Measurements from ENCODE around the gene DGCR6L. TPM values are rescaled to one million over a fixed set of nuclear protein-coding genes. Genes with fewer than 3 reads are reported as not detected.

The DGCR6L gene
- total and polyA plus RNA-seq, 2 of the 4 experiments (the other 2 are of a cell fraction) = 65.4 to 80.4 TPM

GRCh38 chr22:20298110-20298802, 21.6 kb downstream of the DGCR6L start:
- intact Hi-C loops (cut with micrococcal nuclease) = no loop called here
- POLR2A ChIA-PET (ENCODE audit: unreplicated experiment) = no interaction called here
- no peak for TF ChIP-seq RFX5 (IDR thresholded peaks at IDR 0.05; ENCODE audit: low read depth, low read length)
- no peak for TF ChIP-seq BHLHE40 (IDR thresholded peaks at IDR 0.05; ENCODE audit: low read depth, low read length)
- no peak for TF ChIP-seq CHD1 (IDR thresholded peaks at IDR 0.05; ENCODE audit: low read depth, low read length)
- TF ChIP-seq RAD21 (IDR thresholded peaks at IDR 0.05; ENCODE audit: low read length) = no peak
- TF ChIP-seq FOS (IDR thresholded peaks at IDR 0.05; ENCODE audit: low read depth, low read length) = no peak
- no peak for TF ChIP-seq USF2 (IDR thresholded peaks at IDR 0.05; ENCODE audit: low read depth, low read length)
- no peak for TF ChIP-seq RCOR1 (IDR thresholded peaks at IDR 0.05; ENCODE audit: insufficient replicate concordance, low read length)
- no peak for TF ChIP-seq NFE2L2 (IDR thresholded peaks at IDR 0.05; ENCODE audit: low read depth, low read length)
- TF ChIP-seq POLR2A (IDR thresholded peaks at IDR 0.05; ENCODE audit: low read depth, low read length) = no peak
- TF ChIP-seq MAZ (IDR thresholded peaks at IDR 0.05; ENCODE audit: borderline replicate concordance, low read depth, low read length) = no peak
- TF ChIP-seq ELK1 (IDR thresholded peaks at IDR 0.05; ENCODE audit: borderline replicate concordance, low read depth, low read length) = no peak
- no peak for TF ChIP-seq MXI1 (IDR thresholded peaks at IDR 0.05; ENCODE audit: borderline replicate concordance, low read depth, low read length)

More at GRCh38 chr22:20298110-20298802, 21.6 kb downstream of the DGCR6L start:
- CTCF ChIA-PET = no interaction called here
- no peaks in the 10 kb centered on the region for H3K9me3 ChIP-seq (ENCODE audit: control insufficient read depth, insufficient read depth, low read length)
- DNase-seq (no peak), ATAC-seq (ENCODE audit: low read depth) (no peak)
- no peak overlapping the region for H2BK5ac ChIP-seq (ENCODE audit: low read depth, low read length, poor library complexity, severe bottlenecking)
- H3K4ac ChIP-seq (ENCODE audit: low read depth, low read length) = no peak overlapping the region
- no peaks in the 10 kb centered on the region; the same call in 1 of the 2 replicates for H3K4me1 ChIP-seq (ENCODE audit: control insufficient read depth, insufficient read depth, low read length)
- H4K5ac ChIP-seq (ENCODE audit: low read depth, low read length) = no peak overlapping the region
- no peak overlapping the region for H2BK120ac ChIP-seq (ENCODE audit: low read depth, low read length)
- no peak overlapping the region for H3K14ac ChIP-seq (replicated peaks; ENCODE audit: low read depth, low read length)
- WGBS, 2 experiments (ENCODE audit: extremely low coverage in 2 of 2, insufficient read length in 1 of 2) = 29% methylated on average over 14 of the region's 25 CpGs; no CpG with 5 or more reads in 1 of the 2 experiments
- H3K23ac ChIP-seq (ENCODE audit: low read depth, low read length) = no peak overlapping the region
- H4K8ac ChIP-seq (ENCODE audit: low read depth in 2 of 2, low read length in 2 of 2) = no peak overlapping the region
- no peak overlapping the region for H2BK15ac ChIP-seq (ENCODE audit: low read depth, low read length)
- dilution Hi-C loops (cut with HindIII; ENCODE audit: low sequenced_read_pairs, unreplicated experiment) = no loop called here
- H3K36me3 ChIP-seq (ENCODE audit: control insufficient read depth, insufficient read depth, low read length) = no peaks in the 10 kb centered on the region
- no peaks in the 10 kb centered on the region for H3K79me1 ChIP-seq (ENCODE audit: low read depth in 1 of 2, low read length in 2 of 2)
- H3K27ac ChIP-seq (ENCODE audit: insufficient read depth, low read length) = no peak overlapping the region
- no peak overlapping the region for H3K56ac ChIP-seq (ENCODE audit: extremely low read depth, insufficient read depth, low read length)
- in situ Hi-C loops (cut with MboI; ENCODE audit: low sequenced_read_pairs) = no loop called here
- H2AK9ac ChIP-seq (replicated peaks; ENCODE audit: low read depth, low read length, poor library complexity) = no peak overlapping the region
- no peak overlapping the region for H3K4me2 ChIP-seq (ENCODE audit: low read depth, low read length)
- H3K4me3 ChIP-seq (ENCODE audit: insufficient read depth, low read depth, low read length) = no peak overlapping the region
- H3K9ac ChIP-seq (ENCODE audit: low read depth, low read length) = no peak overlapping the region
- H2BK20ac ChIP-seq (ENCODE audit: low read depth, low read length) = no peak overlapping the region
- BruUV-seq (replicated peaks) = no TSS peak
- H3K27me3 ChIP-seq (ENCODE audit: control insufficient read depth, insufficient read depth, low read length) = peaks cover 43% of the 10 kb centered on the region
- H4K20me1 ChIP-seq (ENCODE audit: insufficient read depth, low read length) = no peaks in the 10 kb centered on the region; the same call in none of the 2 replicates
- peak overlapping the region; percentile 97 for H2AFZ ChIP-seq (replicated peaks; ENCODE audit: low read length, poor library complexity)
- H3K18ac ChIP-seq (ENCODE audit: low read depth, low read length) = no peak overlapping the region
- H4K91ac ChIP-seq (ENCODE audit: insufficient read depth, low read depth, low read length) = no peak overlapping the region
- H3K9me1 ChIP-seq (ENCODE audit: insufficient read depth, low read length) = 0 out of 2 replicates have a peak, but pooled peaks cover 2% of the 10 kb centered on the region
- no peak overlapping the region for H2AK5ac ChIP-seq (ENCODE audit: low read depth, low read length)
